GM23338 (cell line): Measurements from ENCODE around the gene GP5. TPM values are rescaled to one million over a fixed set of nuclear protein-coding genes. Genes with fewer than 3 reads are reported as not detected.

Source experiments
- ATAC-seq: fragments of 200-7000 bp; cut with Tn5 transposase; 3 replicates; pipeline ENCODE4 v1.9.1; 2020
- DNase-seq: peaks from one replicate; pipeline ENCODE4 v3.0.0-alpha.2; 2015; ENCODE audit warnings: low spot score
- H2AFZ ChIP-seq: fragments of 200-600 bp; sonication (generic); 2 replicates; pipeline ENCODE4 v1.8.0; 2016; ENCODE audit warnings: antibody characterized with exemption, mild to moderate bottlenecking, moderate library complexity
- H3F3A ChIP-seq: fragments of 200-600 bp; sonication (generic); replicated peaks from 2 replicates; pipeline ENCODE4 v1.8.0; 2017; ENCODE audit warnings: antibody characterized with exemption, mixed run types, low read depth
- H3K27ac ChIP-seq: fragments of 200-600 bp; sonication (generic); 2 replicates; pipeline ENCODE4 v1.6.1; 2016; ENCODE audit warnings: low read depth
- H3K27me3 ChIP-seq: fragments of 200-600 bp; sonication (generic); 2 replicates; pipeline ENCODE4 v1.8.0; 2016; ENCODE audit warnings: mild to moderate bottlenecking, mixed run types, moderate library complexity; ENCODE audit not compliant: insufficient read depth
- H3K36me3 ChIP-seq: fragments of 200-600 bp; sonication (generic); 2 replicates; pipeline ENCODE4 v1.8.0; 2016; ENCODE audit warnings: mild to moderate bottlenecking; ENCODE audit not compliant: insufficient read depth
- H3K4me1 ChIP-seq: fragments of 200-600 bp; sonication (generic); 2 replicates; pipeline ENCODE4 v1.8.0; 2016; ENCODE audit warnings: mild to moderate bottlenecking, moderate library complexity; ENCODE audit not compliant: insufficient read depth
- H3K4me2 ChIP-seq: fragments of 200-600 bp; sonication (generic); 2 replicates; pipeline ENCODE4 v1.7.1; 2017; ENCODE audit warnings: mixed run types
- H3K4me3 ChIP-seq: fragments of 200-600 bp; sonication (generic); 2 replicates; pipeline ENCODE4 v1.6.1; 2016; ENCODE audit warnings: mixed run types
- H3K79me2 ChIP-seq: fragments of 200-600 bp; sonication (generic); replicated peaks from 2 replicates; pipeline ENCODE4 v1.8.0; 2017; ENCODE audit warnings: mild to moderate bottlenecking; ENCODE audit not compliant: insufficient read depth
- H3K9me2 ChIP-seq: fragments of 200-600 bp; sonication (generic); 2 replicates; pipeline ENCODE4 v1.8.0; 2017; ENCODE audit not compliant: insufficient read depth
- H4K20me1 ChIP-seq: fragments of 200-600 bp; sonication (generic); replicated peaks from 2 replicates; pipeline ENCODE4 v1.8.0; 2017; ENCODE audit warnings: mild to moderate bottlenecking; ENCODE audit not compliant: insufficient read depth
- H3K27ac Mint-ChIP-seq: 2 replicates; pipeline ENCODE4 v1.8.0; 2020; ENCODE audit warnings: inconsistent platforms, mild to moderate bottlenecking, moderate library complexity, mixed read lengths
- H3K27me3 Mint-ChIP-seq: 3 replicates; pipeline ENCODE4 v1.8.0; 2022; ENCODE audit warnings: low read depth, mild to moderate bottlenecking, moderate library complexity, mixed read lengths, inconsistent platforms; ENCODE audit not compliant: insufficient read depth, poor library complexity
- H3K36me3 Mint-ChIP-seq: 3 replicates; pipeline ENCODE4 v1.8.0; 2021; ENCODE audit warnings: low read depth, mild to moderate bottlenecking, inconsistent platforms, moderate library complexity, mixed read lengths
- H3K4me1 Mint-ChIP-seq: 3 replicates; pipeline ENCODE4 v1.8.0; 2020; ENCODE audit warnings: mild to moderate bottlenecking, inconsistent platforms, mixed read lengths
- H3K4me3 Mint-ChIP-seq: 3 replicates; pipeline ENCODE4 v1.8.0; 2021; ENCODE audit warnings: moderate library complexity, mild to moderate bottlenecking, inconsistent platforms, mixed read lengths
- H3K9me3 Mint-ChIP-seq: 3 replicates; pipeline ENCODE4 v1.8.0; 2020; ENCODE audit warnings: moderate library complexity, mild to moderate bottlenecking, inconsistent platforms, mixed read lengths
- CREB1 ChIP-seq: fragments of 250-450 bp; sonication (Bioruptor Pico); IDR thresholded peaks from 2 replicates; pipeline ENCODE4 v1.5.0; 2020; ENCODE audit warnings: low read depth, mild to moderate bottlenecking, moderate library complexity
- EZH2 ChIP-seq: fragments of 200-600 bp; sonication (generic); IDR thresholded peaks from one replicate; pipeline ENCODE4 v1.8.0; 2017; ENCODE audit warnings: antibody characterized with exemption, mild to moderate bottlenecking, low read depth; ENCODE audit not compliant: unreplicated experiment
- polyA plus RNA-seq: library from polyadenylated mRNA; unstranded; fragments of >200 nt; fragmentation: Nextera tagmentation; extraction: Ambion mirVana; gene quantifications from 2 replicates; pipeline ENCODE4 v1.2.1, GENCODE V29; 2016
- total RNA-seq: library from RNA; depleted of rRNA; stranded (reverse); fragments of >200 nt; shearing (Covaris generic); gene quantifications from 2 replicates; pipeline ENCODE4 v1.2.3, GENCODE V29; 2014
- TF ChIP-seq, protein P1 (sequence below): fragments of 250-450 bp; sonication (Bioruptor Pico); IDR thresholded peaks from 2 replicates; pipeline ENCODE4 v1.5.0; 2020; ENCODE audit warnings: mild to moderate bottlenecking, moderate library complexity
- TF ChIP-seq, protein P2 (sequence below): IDR thresholded peaks from 2 replicates; pipeline ENCODE4 v1.6.1; 2016; ENCODE audit warnings: antibody characterized with exemption

GP5 gene
- total and polyA plus RNA-seq, 2 experiments from 2014 or later, result 0.07 to 0.15 TPM

DNA sequence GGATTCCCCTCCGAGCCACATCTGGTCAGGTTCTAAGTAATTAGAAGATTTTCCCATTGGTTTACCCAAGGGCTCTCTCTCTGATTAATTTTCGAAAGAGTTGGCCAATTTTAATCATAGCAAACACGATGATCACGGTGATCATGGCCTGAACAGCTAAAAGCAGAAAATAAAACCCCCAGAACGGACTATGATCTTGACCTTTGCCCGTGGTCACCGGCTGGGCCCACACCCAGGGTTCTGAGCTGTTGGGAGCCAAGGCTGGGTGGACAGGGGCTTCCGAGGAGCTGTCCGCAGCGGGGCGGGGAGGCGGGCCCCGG, 2.6 kb downstream of the GP5 start:
- H3K27ac ChIP-seq, result no peak overlapping the region
- H3K4me2 ChIP-seq, result peak overlapping the region; percentile 97
- no peaks in the 10 kb centered on the region for H3K79me2 ChIP-seq
- H3K36me3 ChIP-seq, result no peaks in the 10 kb centered on the region; the same call in 1 of the 2 replicates
- Mint-ChIP-seq H3K36me3 (no peaks in the 10 kb centered on the region), H3K4me3 (peak overlapping the region; percentile 72), H3K4me1 (peaks cover 21% of the 10 kb centered on the region), H3K27me3 (peaks cover 40% of the 10 kb centered on the region), H3K9me3 (no peaks in the 10 kb centered on the region), H3K27ac (no peak overlapping the region)
- peak overlapping the region; percentile 66 for H3K4me3 ChIP-seq
- H3K9me2 ChIP-seq, result no peaks in the 10 kb centered on the region
- peak; percentile 14; the same call in 2 of the 3 replicates for ATAC-seq
- peak overlapping the region; percentile 100 for H2AFZ ChIP-seq
- H3K4me1 ChIP-seq, result peaks cover 21% of the 10 kb centered on the region
- peaks cover 48% of the 10 kb centered on the region for H3K27me3 ChIP-seq
- TF ChIP-seq EZH2, result peak; percentile 35
- TF ChIP-seq, protein P1, sequence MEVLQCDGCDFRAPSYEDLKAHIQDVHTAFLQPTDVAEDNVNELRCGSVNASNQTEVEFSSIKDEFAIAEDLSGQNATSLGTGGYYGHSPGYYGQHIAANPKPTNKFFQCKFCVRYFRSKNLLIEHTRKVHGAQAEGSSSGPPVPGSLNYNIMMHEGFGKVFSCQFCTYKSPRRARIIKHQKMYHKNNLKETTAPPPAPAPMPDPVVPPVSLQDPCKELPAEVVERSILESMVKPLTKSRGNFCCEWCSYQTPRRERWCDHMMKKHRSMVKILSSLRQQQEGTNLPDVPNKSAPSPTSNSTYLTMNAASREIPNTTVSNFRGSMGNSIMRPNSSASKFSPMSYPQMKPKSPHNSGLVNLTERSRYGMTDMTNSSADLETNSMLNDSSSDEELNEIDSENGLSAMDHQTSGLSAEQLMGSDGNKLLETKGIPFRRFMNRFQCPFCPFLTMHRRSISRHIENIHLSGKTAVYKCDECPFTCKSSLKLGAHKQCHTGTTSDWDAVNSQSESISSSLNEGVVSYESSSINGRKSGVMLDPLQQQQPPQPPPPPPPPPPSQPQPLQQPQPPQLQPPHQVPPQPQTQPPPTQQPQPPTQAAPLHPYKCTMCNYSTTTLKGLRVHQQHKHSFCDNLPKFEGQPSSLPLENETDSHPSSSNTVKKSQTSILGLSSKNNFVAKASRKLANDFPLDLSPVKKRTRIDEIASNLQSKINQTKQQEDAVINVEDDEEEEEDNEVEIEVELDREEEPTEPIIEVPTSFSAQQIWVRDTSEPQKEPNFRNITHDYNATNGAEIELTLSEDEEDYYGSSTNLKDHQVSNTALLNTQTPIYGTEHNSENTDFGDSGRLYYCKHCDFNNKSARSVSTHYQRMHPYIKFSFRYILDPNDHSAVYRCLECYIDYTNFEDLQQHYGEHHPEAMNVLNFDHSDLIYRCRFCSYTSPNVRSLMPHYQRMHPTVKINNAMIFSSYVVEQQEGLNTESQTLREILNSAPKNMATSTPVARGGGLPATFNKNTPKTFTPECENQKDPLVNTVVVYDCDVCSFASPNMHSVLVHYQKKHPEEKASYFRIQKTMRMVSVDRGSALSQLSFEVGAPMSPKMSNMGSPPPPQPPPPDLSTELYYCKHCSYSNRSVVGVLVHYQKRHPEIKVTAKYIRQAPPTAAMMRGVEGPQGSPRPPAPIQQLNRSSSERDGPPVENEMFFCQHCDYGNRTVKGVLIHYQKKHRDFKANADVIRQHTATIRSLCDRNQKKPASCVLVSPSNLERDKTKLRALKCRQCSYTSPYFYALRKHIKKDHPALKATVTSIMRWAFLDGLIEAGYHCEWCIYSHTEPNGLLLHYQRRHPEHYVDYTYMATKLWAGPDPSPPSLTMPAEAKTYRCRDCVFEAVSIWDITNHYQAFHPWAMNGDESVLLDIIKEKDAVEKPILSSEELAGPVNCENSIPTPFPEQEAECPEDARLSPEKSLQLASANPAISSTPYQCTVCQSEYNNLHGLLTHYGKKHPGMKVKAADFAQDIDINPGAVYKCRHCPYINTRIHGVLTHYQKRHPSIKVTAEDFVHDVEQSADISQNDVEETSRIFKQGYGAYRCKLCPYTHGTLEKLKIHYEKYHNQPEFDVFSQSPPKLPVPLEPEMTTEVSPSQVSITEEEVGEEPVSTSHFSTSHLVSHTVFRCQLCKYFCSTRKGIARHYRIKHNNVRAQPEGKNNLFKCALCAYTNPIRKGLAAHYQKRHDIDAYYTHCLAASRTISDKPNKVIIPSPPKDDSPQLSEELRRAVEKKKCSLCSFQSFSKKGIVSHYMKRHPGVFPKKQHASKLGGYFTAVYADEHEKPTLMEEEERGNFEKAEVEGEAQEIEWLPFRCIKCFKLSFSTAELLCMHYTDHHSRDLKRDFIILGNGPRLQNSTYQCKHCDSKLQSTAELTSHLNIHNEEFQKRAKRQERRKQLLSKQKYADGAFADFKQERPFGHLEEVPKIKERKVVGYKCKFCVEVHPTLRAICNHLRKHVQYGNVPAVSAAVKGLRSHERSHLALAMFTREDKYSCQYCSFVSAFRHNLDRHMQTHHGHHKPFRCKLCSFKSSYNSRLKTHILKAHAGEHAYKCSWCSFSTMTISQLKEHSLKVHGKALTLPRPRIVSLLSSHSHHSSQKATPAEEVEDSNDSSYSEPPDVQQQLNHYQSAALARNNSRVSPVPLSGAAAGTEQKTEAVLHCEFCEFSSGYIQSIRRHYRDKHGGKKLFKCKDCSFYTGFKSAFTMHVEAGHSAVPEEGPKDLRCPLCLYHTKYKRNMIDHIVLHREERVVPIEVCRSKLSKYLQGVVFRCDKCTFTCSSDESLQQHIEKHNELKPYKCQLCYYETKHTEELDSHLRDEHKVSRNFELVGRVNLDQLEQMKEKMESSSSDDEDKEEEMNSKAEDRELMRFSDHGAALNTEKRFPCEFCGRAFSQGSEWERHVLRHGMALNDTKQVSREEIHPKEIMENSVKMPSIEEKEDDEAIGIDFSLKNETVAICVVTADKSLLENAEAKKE (CRISPR knock-in tag), result no peak
- H4K20me1 ChIP-seq, result no peaks in the 10 kb centered on the region
- H3F3A ChIP-seq, result peaks cover 7% of the 10 kb centered on the region; the same call in 1 of the 2 replicates
- no peak for DNase-seq

DNA sequence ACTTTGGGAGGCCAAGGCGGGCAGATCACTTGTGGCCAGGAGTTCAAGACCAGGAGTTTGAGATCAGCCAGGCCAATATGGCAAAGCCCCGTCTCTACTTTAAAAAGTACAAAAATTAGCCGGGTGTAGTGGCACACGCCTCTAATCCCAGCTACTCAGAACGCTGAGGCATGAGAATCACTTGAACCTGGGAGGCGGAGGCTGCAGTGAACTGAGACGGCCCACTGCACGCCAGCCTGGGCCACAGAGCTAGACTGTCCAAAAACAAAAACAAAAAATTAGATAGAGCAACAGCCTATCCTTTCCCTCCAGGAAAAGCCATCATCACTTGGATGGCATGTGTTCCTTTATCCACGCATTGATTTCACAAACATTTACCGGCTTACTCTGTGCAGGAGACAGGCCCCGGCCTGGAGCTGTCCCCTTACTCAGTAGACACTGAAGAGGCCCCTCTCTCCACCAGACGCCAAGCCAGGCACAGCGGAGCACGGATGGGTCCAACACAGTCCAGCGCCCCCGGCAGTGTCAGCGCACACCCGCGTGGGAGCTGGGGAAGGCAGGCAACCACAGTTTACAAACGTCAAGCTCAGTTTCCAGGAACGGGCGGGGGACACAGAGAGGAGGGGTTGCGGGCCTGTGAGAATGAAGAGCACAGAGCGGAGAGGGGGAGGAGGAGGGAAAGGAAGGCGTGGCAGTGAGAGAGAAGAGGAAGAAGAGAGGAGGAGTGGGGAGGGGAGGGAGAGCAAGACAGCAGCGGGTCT, 3.1 kb downstream of the GP5 start:
- peak overlapping the region; percentile 72 for H3K4me3 Mint-ChIP-seq
- H3K27me3 Mint-ChIP-seq, result peaks cover 38% of the 10 kb centered on the region
- Histone ChIP-seq H2AFZ (peak overlapping the region; percentile 100), H3F3A (peaks cover 7% of the 10 kb centered on the region; the same call in 1 of the 2 replicates), H3K4me3 (peak overlapping the region; percentile 66), H4K20me1 (no peaks in the 10 kb centered on the region), H3K36me3 (no peaks in the 10 kb centered on the region; the same call in 1 of the 2 replicates), H3K4me2 (peak overlapping the region; percentile 97), H3K79me2 (no peaks in the 10 kb centered on the region), H3K27ac (no peak overlapping the region), H3K9me2 (no peaks in the 10 kb centered on the region), H3K4me1 (peaks cover 21% of the 10 kb centered on the region), H3K27me3 (peaks cover 48% of the 10 kb centered on the region)
- H3K4me1 Mint-ChIP-seq, result peaks cover 21% of the 10 kb centered on the region
- peaks cover 4% of the 10 kb centered on the region; the same call in 2 of the 3 replicates for H3K9me3 Mint-ChIP-seq
- peak; percentile 80 for DNase-seq
- H3K36me3 Mint-ChIP-seq, result no peaks in the 10 kb centered on the region
- H3K27ac Mint-ChIP-seq, result no peak overlapping the region
- ATAC-seq, result peak; percentile 69
- TF ChIP-seq, protein P2, sequence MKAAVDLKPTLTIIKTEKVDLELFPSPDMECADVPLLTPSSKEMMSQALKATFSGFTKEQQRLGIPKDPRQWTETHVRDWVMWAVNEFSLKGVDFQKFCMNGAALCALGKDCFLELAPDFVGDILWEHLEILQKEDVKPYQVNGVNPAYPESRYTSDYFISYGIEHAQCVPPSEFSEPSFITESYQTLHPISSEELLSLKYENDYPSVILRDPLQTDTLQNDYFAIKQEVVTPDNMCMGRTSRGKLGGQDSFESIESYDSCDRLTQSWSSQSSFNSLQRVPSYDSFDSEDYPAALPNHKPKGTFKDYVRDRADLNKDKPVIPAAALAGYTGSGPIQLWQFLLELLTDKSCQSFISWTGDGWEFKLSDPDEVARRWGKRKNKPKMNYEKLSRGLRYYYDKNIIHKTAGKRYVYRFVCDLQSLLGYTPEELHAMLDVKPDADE, result no peak
- TF ChIP-seq CREB1, result no peak
